HG03066 (cell line): ENCODE data around the gene MGAT4B.
"Not testable (repeated sequence)": the region's sequence is repeated elsewhere in the genome, so short reads cannot be mapped to it uniquely, and the experiment has no call there.

ENCODE experiments used
- ATAC-seq: cut with Tn5 transposase; IDR thresholded peaks from one replicate; pipeline ENCODE4 v1.9.1; 2021; ENCODE audit warnings: low read depth; ENCODE audit not compliant: unreplicated experiment

Gene MGAT4B

DNA sequence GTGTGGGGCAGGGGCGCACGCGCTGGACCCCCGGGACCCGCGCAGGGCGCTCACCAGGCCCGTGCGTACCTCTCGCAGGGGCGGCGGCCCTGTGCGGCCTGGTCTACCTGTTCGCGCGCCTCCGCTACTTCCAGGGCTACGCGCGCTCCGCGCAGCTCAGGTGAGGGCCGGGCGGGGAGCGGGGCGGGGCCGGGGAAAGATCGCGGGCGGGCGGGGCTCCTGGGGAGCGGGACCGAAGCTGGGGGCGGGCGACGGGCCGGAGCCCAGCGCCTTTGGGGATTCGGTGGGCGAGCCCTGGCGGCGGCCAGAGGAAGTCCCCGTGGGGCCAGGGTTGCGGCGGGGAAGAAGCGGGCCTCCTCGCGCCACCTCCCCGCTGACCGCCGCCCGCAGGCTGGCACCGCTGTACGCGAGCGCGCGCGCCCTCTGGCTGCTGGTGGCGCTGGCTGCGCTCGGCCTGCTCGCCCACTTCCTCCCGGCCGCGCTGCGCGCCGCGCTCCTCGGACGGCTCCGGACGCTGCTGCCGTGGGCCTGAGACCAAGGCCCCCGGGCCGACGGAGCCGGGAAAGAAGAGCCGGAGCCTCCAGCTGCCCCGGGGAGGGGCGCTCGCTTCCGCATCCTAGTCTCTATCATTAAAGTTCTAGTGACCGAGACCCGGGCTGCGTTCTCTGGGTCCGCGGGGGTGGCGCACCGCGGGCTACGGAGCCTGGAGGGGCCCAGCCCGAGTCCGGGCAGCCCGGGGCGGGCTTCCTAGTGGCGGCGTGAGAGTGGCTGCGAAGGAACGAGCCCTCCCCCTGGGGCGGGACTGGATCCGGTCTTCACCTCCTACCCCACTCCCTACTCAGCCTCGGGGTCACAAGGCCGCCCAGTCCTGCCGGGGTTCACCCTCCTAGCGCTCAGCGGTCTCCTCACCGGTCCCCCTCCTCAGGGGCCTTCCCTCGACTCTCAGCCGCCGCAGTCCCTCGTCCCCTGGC, 10.5 kb downstream of the MGAT4B start:
- ATAC-seq = peak; percentile 65

DNA sequence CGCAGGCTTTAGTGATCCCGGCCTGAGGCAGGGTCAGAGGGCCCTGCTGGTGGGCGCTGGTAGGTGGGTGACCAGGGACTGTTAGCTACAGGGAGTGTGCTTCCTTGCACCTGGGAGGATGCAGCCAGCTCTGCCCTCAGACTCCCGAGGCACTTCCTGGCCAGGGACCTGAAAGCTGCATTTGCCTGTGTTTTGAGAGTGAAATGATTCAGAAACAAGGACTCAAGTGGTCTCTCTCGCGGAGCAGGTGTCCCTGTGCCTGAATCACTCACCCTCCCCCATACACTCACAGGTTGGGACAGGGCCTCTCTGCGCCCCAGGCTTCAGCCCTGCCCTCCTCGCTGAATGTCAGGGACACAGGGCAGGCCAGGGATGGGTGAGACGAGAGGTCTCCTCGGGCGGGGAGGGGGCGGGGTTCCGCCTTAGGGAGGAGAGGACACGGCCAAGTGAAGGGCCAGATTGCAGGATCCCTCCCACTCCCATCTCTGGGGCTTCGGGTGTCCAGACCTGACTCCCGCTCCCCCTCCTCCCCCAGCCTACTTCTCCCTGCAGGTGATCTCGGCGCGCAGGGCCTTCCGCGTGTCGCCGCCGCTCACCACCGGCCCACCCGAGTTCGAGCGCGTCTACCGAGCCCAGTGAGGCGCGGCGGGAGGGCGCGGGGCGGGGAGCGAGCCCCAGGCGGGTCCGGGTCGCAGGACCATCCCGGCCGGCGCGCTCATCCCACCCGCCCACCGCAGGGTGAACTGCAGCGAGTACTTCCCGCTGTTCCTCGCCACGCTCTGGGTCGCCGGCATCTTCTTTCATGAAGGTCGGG, 11.4 kb downstream of the MGAT4B start:
- no peak for ATAC-seq

DNA sequence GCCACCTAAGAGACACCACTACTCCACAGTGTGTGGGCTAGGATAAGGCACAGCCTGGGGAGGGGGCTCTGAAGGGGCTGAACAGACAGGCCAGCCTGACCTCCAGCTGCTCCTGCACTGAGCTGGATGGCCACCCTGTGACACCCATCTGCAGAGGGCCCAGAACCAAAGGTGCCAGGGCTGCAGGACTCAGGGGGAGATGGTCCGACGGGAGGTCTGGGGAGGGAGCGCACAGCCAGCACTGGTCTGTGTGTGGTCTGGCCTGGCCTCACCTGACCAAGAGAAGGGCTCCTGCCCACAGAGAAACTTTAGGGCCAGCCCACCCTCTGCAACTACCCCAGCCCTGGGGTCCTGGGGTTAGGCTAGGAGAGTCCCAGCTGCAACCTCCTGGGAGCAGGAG, 12.1 kb downstream of the MGAT4B start:
- ATAC-seq = no peak

DNA sequence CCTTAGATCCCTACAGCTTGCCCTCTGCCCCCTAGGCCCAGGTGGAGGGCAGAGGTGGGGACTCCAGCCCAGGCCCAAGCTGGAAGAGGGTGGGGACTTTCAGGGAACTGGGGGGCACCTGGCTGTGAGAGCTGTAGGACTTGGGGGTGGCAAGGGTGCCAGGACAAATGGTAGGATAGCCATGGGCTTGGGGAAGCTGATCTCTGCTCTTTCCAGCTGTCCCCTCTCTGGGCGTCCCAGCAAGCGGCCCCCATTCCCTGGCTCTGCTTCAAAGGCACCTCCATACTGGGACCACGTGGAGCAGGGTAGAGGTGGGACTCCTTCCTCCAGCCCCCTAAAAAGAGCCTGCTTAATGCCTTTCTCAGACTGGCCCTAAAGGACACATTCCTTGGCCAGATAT, 12.5 kb downstream of the MGAT4B start:
- no peak for ATAC-seq

DNA sequence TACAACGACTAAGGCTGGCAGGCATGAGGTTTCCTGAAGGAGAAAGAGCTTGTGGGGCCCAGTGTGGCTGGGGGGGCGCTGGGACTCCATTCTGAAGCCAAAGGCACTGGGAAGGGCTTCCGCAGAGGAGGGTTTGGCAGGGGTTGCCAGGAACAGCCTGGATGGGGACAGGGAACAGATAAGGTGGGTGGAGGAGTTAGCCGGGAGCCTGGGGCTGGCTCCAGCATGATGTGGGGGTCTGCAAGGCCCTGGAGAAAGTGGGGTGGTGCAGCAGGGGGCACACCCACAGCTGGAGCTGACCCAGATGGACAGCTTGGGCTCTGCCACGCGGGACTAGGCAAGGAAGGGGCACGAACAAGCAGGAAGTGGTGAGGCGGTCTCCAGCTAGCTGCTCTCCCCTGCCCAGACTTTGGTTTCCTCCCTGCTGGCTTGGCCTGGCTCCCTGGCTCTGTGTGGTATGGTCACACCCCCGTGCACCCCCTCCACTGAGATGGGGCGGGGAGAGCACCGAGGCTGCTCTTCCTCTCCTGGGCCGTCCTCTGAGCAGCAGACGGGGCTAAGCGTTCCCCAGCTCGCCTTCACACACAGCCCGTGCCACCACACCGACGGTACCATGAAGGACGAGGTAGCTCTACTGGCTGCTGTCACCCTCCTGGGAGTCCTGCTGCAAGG, 13.1 kb downstream of the MGAT4B start, which contains the start of gene LTC4S:
TSS of gene LTC4S (plus strand) at position 519 of the 672 bp plus-strand sequence. CDS start at position 614, 95 bp downstream.
- no peak for ATAC-seq

DNA sequence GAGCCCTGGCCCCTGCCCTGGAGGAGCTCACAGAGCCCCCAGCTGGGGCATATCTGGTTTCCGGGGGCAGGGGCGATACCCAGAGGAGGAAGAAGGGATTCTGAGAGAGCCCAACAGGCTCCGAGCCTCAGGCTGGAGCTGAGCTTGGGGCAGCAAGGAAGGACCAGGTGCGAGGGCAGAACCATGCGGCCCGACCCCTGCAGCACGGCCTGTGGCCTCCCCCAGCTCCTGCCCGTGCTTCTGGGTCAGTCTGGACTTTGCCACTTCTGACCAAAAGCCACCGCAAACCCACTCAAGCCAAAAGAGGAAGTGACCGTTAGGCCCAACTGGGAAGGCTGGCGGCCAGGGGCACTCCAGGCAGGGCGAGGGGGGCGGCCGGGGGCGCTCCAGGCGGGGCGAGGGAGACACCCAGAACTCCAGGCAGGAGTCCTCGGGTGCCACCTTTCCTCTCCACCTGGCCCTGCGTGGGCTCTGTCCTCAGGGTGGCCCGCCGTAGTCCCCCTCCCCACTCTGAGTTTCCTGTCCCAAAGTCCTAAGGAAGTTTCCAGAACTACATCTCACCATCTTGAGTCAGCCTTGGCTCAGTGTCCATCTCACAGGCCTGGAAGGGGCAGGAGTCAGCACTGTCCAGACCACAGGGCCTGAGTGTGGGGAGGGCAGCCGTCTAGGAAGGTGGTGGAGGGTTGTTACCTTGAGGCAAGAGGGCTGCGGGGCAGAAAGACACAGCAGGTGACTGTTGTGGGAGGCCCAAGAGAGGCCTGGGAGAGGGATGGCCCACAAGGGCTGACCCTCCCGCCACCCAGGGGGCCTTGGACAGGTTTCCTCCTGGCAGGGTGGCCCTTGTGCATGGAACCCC, 13.8 kb downstream of the MGAT4B start:
- ATAC-seq = no peak

DNA sequence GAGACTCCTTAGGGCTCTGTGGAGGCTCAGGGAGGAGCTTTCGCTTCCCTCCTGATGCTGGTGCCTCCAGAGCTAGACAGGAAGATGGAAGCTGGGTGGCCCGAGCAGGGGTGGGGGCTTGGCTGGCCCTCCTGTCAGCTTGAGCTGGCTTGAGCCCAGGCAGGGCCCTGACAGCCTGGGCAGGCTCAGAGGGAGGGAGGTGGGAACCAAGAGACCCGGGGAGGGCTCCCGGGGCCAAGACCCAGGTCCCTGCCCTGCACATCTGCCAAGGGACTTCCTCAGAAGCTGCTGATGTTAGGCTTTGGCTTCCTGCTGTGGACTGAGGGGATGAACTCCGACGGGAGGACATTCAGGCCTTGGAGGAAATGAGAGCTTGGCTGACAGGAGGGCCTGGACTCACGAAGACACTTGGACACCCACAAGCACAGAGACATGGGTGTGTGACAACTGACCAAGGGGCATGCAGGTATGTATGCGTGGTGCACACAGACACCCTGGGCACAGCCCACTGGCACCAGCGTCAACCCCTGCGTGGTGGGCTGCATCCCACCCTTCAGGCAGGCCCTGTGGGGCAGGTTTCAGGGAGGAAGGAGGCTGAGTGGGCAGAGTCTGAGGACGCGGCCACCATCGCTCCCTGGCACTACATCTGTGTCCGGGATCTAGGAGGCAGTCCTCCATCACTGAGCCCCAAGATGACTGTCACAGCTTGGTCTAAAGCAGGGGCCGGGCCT, 14.6 kb downstream of the MGAT4B start:
- no peak for ATAC-seq

DNA sequence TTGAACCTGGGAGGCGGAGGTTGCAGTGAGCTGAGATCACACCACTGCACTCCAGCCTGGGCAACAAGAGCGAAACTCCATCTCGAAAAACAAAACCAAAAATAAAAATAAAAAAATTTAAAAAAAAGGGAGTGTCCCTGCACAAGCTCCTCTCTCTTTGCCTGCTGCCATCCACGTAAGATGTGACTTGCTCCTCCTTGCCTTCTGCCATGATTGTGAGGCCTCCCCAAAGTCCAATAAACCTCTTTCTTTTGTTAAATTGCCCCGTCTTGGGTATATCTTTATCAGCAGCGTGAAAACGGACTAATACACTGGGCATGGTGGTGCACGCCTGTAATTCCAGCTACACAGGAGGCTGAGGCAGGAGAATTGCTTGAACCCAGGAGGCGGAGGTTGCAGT, 17.4 kb downstream of the MGAT4B start:
- not testable (repeated sequence) for ATAC-seq

DNA sequence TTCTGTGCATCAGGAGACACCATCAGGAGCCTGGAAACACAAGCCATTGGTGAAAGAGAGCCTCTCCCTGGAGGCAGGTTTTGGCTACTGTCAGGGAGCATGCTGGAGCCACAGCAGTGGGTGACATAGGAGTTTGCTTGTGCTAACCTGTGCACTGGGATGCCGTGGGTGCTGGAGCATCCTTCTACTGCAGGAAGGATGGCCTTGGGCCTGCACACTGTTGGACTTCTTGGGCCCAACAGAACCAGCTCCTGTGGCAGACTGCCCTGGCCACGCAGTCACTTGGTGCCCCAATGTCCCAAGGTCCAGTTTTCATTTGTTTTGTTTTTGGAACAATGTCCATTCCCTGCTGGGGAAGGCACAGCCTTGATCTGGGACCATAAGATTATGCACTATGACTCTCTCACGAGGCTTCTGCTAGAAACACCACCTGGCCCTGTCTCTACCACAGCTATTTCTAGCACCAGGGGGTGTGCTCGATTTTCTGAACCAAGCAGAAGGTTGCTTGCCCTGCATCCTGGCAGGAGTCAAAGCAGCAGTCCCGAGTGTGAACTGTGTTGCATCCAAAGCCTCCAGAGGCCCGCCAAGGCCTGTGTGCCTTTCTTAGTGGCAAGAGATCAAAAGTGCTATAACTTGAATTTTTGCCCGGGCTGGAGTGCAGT, 18.3 kb downstream of the MGAT4B start:
- ATAC-seq = no peak

DNA sequence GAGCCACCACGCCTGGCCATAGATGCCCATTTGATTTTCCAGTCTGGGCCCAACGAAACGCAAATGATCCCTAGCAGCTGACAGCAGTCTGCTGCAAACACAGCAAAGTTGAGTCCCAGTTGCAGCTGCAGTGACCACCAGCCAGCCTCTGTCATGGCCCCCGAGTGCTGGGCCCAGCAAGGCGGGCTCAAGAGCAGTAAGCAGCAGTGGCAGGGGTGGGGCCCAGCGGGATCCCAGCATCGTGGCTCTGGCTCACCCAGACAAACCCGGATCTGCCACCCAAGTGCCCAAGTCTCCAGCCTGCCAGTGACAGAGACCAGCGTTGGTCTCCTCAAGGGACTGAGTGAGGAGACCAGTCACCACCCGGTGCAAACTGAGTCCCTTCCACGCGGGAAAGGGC, 19.8 kb downstream of the MGAT4B start:
- no peak for ATAC-seq

DNA sequence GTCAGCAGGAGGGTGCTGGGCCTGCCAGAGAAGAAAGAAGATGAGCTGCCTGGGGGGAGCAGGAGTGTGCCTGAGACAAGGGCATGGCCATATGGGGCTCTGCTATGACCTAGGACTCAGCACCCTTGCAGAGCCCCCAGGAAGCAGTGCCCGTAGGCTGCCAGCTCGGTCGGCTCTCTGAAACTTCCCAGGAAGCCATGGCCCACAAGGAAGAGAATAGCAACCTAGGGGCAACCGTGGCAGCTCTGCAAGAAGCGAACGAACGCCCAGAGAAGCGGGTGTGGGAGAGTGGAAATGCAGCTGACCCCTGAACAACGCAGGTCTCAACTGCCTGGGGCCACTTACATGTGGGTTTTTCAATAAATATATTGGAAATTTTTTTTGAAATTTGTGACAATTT, 23.5 kb downstream of the MGAT4B start:
- ATAC-seq = no peak

DNA sequence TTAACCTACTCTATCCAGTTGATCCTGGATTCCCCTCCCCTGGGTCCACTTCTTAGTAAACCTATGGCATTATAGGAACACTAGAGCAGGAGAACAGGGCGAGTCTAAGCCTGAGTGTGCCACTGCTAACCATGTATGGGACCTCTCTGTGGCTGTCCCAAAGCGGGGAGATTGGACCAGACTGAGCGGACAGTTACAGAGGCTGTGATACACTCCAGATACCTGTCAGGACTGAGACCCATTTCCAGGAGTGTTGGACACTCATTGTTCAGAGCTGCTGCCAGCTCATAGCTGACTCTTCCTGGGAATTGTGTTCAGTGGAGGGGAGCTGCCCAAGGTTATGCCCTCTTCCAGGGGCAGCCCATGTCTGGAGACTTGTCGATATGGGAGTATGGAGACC, 24.8 kb downstream of the MGAT4B start:
- no peak for ATAC-seq

DNA sequence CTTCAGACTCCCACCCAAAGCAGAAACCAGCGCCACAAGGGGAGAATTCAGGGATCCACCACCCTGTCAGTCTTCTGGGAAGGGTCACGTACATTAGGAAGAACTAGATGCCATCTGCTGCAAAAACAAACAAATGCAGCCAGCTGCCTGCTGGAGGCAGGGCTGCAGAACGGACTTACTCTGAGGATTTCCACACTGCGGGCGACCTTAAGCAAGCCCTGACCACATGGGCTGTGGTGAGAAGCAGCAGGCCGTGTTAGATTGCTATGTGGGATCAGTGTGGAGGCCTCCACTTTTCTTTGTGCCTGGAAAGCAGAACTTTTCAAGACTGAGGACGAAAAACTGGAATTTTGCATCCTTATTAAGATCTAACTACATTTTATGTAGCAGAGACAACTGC, 26.3 kb downstream of the MGAT4B start:
- ATAC-seq = no peak

DNA sequence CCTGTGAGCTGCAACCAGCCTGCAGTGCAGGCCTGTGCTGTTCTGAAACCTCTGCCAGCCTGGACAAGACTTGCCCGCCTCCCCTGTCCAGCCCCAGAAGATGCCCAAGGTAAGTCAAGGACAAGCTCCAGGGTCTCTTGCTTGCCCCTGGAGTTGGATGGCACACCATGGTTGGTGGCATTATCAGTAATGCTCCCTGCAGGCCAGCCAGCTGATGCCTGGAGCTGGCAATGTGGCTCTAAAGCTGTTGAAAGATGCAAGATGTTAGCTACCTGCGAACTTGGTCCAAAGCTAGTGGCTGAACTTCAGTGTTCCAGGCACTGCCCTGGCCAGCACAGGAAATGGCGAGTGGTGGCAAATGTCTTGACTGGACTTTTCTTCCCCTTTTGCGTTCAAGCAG, 26.8 kb downstream of the MGAT4B start:
- no peak for ATAC-seq

DNA sequence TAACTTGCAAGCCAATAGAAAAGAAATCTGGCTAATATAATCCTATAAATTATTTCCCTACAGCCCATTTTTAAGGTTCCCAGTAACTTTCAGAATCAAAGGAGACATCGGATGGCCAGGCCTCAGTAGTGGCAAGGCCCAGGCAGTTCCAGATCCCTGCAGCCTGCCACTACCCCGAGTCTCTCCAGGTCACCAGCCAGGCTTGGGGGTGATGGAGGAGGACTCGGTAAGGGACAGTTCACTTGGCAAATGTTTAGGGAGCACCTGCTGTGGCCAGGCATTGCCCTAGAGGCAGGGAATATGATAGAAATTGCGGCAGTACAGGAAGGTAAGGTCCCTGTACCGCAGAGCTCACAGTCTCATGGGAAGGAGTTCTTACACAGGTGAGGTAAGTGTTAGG, 28.1 kb downstream of the MGAT4B start:
- ATAC-seq = no peak

DNA sequence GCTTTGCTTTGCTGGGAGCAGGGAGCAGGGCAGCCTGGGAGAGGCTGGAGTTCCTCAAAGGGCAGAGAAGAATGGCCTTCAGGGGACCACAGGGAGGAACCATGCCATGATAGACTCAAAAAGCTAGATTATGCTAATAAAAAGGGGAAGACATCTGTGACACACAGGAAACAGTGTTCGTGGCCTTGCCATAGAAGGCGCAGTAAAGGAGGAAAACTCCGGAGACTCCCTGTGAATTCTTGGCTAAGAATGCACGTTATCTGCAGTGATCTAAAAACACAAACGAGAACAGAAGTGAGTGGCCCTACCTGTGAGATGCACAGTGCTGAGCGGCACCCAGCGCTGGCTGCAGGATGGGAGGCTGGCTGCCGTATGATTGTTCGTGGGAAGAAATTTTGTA, 28.8 kb downstream of the MGAT4B start:
- no peak for ATAC-seq

DNA sequence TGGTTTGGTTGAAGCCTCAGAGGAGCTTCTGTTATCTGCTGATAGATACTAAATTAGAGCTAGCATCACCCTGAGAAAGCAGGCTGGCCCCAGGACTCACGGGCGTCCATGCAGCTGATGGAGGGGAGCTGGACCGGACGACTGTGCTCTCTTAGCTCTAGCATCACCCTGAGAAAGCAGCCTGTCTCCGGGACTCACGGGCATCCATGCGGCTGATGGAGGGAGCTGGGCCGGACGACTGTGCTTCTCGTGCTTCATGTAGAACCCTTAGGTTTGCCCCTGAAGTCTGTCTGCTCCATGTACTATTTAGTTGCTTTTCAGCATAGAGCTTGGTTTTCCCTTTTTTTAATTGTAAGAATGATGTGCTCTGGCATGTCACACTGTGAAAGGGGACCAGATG, 29.2 kb downstream of the MGAT4B start:
- ATAC-seq = no peak

DNA sequence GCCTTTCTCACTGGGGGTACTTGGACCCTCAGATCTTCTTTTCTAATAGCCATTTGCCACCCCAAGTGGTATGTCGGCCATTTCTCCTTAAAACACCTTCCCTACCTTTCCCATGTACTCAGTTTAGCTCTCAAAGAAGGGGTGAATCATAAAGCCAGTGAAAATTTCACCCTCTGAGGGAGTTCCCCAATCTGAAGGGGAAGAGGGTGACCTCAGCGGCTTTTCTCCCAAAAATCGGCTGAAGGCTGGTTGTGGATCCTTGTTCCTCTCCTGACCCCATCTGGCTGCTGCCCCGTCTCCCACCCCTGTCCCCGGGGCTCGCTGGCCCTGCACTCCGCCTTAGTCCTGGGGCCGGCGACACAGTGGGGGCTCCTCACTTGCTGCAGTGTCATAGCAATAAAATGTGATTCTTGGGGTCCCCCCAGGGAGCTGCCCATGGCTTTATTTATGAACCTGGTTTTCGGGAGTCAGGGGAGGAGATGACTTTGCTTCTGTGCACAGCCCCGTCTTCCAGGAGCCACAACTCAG, 30.2 kb downstream of the MGAT4B start:
- ATAC-seq = no peak

DNA sequence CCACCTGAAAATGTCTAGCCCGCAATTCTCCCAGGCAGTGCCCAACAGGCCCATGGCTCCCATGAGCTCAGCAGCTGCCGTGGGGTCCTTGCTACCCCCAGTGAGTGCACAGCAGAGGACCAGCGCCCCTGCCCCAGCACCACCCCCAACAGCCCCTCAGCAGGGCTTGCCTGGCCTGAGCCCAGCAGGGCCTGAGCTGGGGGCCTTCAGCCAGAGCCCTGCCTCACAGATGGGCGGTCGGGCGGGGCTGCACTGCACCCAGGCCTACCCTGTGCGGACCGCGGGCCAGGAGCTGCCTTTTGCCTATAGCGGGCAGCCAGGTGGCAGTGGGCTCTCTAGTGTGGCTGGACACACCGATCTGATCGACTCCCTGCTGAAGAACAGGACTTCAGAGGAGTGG, 32.2 kb downstream of the MGAT4B start:
- ATAC-seq = no peak
